ENCODE results near the gene ADO. TPM values are rescaled to one million over a fixed set of nuclear protein-coding genes. Genes with fewer than 3 reads are reported as not detected.

ADO gene
- total RNA-seq (2012; rRNA removed) (8.1 and 11.4 TPM in 2 replicates), polyA plus RNA-seq (2012; rRNA removed) (7.7 and 8.0 TPM in 2 replicates), Bru-seq, nascent RNA (percentile 63 among the genes with signal in this experiment), BruChase-seq, experiment 1, labeled RNA remaining after a 6-hour chase (percentile 59 among the genes with signal in this experiment), BruChase-seq, experiment 2, labeled RNA remaining after a 2-hour chase (percentile 94 among the genes with signal in this experiment)
- 3.7 and 7.4 TPM in 2 replicates for polyA plus RNA-seq (2012; cell fraction: cytosol; rRNA removed)
- 2.4 and 3.5 TPM in 2 replicates for polyA plus RNA-seq (2012; cell fraction: nucleus; rRNA removed; ENCODE audit: low replicate concordance)
- long read RNA-seq, transcript ADO-201 (1 exons, 3,627 nt), result major isoform, 24 of 24 reads
- long read RNA-seq, partial matches to known transcripts, result 0 of 24 reads
- long read RNA-seq, other reads (novel, unspliced or antisense), result 0 of 24 reads

GRCh38 chr10:62804356-62805230, at the start of gene ADO:
TSS of gene ADO (plus strand) at chr10:62804720. CDS start at chr10:62805060, 340 bp downstream.
- ChIA-PET CTCF (interaction anchor here (0.6 to 1.1 kb wide), 3 partner anchors 13 to 150 kb away, joined by 3 to 5 read pairs (median 4); no protein-coding TSS in a partner anchor), POLR2A (ENCODE audit: unreplicated experiment) (no interaction called here)
- Histone ChIP-seq H4K8ac (ENCODE audit: low read depth in 2 of 2, low read length in 2 of 2) (peak within 1 kb of the TSS; percentile 84 to 99), H3K9ac (ENCODE audit: low read depth, low read length) (peak within 1 kb of the TSS; percentile 86), H3K14ac (replicated peaks; ENCODE audit: low read depth, low read length) (peak within 1 kb of the TSS; percentile 99), H3K4me3 (ENCODE audit: insufficient read depth, low read depth, low read length) (peak within 1 kb of the TSS; percentile 94), H3K27ac (ENCODE audit: insufficient read depth, low read length) (peak within 1 kb of the TSS; percentile 99), H3K9me1 (ENCODE audit: insufficient read depth, low read length) (no peaks in the 10 kb centered on the region), H3K9me3 (ENCODE audit: control insufficient read depth, insufficient read depth, low read length) (no peaks in the 10 kb centered on the region), H2BK15ac (ENCODE audit: low read depth, low read length) (peak within 1 kb of the TSS; percentile 89; the same call in 1 of the 3 replicates), H2BK5ac (ENCODE audit: low read depth, low read length, poor library complexity, severe bottlenecking) (peak within 1 kb of the TSS; percentile 99), H3K4me2 (ENCODE audit: low read depth, low read length) (peak within 1 kb of the TSS; percentile 98), H2BK120ac (ENCODE audit: low read depth, low read length) (peak within 1 kb of the TSS; percentile 100), H3K27me3 (ENCODE audit: control insufficient read depth, insufficient read depth, low read length) (no peaks in the 10 kb centered on the region; the same call in 1 of the 2 replicates), H3K56ac (ENCODE audit: extremely low read depth, insufficient read depth, low read length) (peak within 1 kb of the TSS; percentile 98), H2AK9ac (replicated peaks; ENCODE audit: low read depth, low read length, poor library complexity) (peak within 1 kb of the TSS; percentile 93), H3K18ac (ENCODE audit: low read depth, low read length) (peak within 1 kb of the TSS; percentile 98), H3K4me1 (ENCODE audit: control insufficient read depth, insufficient read depth, low read length) (peaks cover 8% of the 10 kb centered on the region; the same call in 1 of the 2 replicates), H2BK20ac (ENCODE audit: low read depth, low read length) (peak within 1 kb of the TSS; percentile 99; the same call in 1 of the 2 replicates), H3K4ac (ENCODE audit: low read depth, low read length) (peak within 1 kb of the TSS; percentile 96), H2AK5ac (ENCODE audit: low read depth, low read length) (peak within 1 kb of the TSS; percentile 84), H2AFZ (replicated peaks; ENCODE audit: low read length, poor library complexity) (peak within 1 kb of the TSS; percentile 100), H4K91ac (ENCODE audit: insufficient read depth, low read depth, low read length) (peak within 1 kb of the TSS; percentile 100), H4K20me1 (ENCODE audit: insufficient read depth, low read length) (peaks cover 18% of the 10 kb centered on the region), H4K5ac (ENCODE audit: low read depth, low read length) (peak within 1 kb of the TSS; percentile 100), H3K36me3 (ENCODE audit: control insufficient read depth, insufficient read depth, low read length) (no peaks in the 10 kb centered on the region), H3K23ac (ENCODE audit: low read depth, low read length) (peak within 1 kb of the TSS; percentile 98), H3K79me1 (ENCODE audit: low read depth in 1 of 2, low read length in 2 of 2) (peaks cover 14 to 29% of the 10 kb centered on the region in 2 experiments)
- WGBS, 2 experiments (ENCODE audit: extremely low coverage in 2 of 2, insufficient read length in 1 of 2), result 0% methylated on average over 29 of the region's 87 CpGs; no CpG with 5 or more reads in 1 of the 2 experiments
- no TSS peak for BruUV-seq (replicated peaks)
- dilution Hi-C loops (cut with HindIII; ENCODE audit: low sequenced_read_pairs, unreplicated experiment), result no loop called here
- in situ Hi-C loops (cut with MboI; ENCODE audit: low sequenced_read_pairs), result loop anchor here (25.0 kb wide), 2 partner anchors 542 to 767 kb away; partner anchors contain the start of gene RTKN2
- ATAC-seq (ENCODE audit: low read depth) (peak; percentile 91), DNase-seq (peak; percentile 79)
- intact Hi-C loops (cut with micrococcal nuclease), result loop anchor here (5.0 to 10.0 kb wide), 2 partner anchors 353 to 760 kb away; no protein-coding TSS in a partner anchor
- TF ChIP-seq, protein P1, sequence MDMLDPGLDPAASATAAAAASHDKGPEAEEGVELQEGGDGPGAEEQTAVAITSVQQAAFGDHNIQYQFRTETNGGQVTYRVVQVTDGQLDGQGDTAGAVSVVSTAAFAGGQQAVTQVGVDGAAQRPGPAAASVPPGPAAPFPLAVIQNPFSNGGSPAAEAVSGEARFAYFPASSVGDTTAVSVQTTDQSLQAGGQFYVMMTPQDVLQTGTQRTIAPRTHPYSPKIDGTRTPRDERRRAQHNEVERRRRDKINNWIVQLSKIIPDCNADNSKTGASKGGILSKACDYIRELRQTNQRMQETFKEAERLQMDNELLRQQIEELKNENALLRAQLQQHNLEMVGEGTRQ (IDR thresholded peaks at IDR 0.05; ENCODE audit: low read depth, low read length), result peak; percentile 15; the same call in 1 of the 2 replicates
- TF ChIP-seq RAD21 (IDR thresholded peaks at IDR 0.05; ENCODE audit: low read length) (no peak), POLR2A (IDR thresholded peaks at IDR 0.05; ENCODE audit: low read depth, low read length) (peak; percentile 62), BHLHE40 (IDR thresholded peaks at IDR 0.05; ENCODE audit: low read depth, low read length) (peak; percentile 16; the same call in 1 of the 2 replicates), MAZ (IDR thresholded peaks at IDR 0.05; ENCODE audit: borderline replicate concordance, low read depth, low read length) (peak; percentile 64; the same call in 1 of the 2 replicates), MXI1 (IDR thresholded peaks at IDR 0.05; ENCODE audit: borderline replicate concordance, low read depth, low read length) (peak; percentile 39; the same call in 1 of the 2 replicates), MAFK (IDR thresholded peaks at IDR 0.05; ENCODE audit: low read depth, low read length) (no peak), SMC3 (IDR thresholded peaks at IDR 0.05; ENCODE audit: low read depth, low read length) (no peak)

Measured in IMR-90 (cell line).